Panc1 (cell line): ENCODE data around the gene DTWD1. TPM values are rescaled to one million over a fixed set of nuclear protein-coding genes. Genes with fewer than 3 reads are reported as not detected.
"Not testable (repeated sequence)": the region's sequence is repeated elsewhere in the genome, so short reads cannot be mapped to it uniquely, and the experiment has no call there.

Experiments used
- ATAC-seq: fragments of 200-7000 bp; cut with Tn5 transposase; 2 replicates; pipeline ENCODE4 v1.9.1; 2020; ENCODE audit warnings: mild to moderate bottlenecking, moderate library complexity
- BruUV-seq: library from RNA; stranded (reverse); fragments of 400-500 nt; replicated peaks from 2 replicates; lab custom pipeline; 2021; lab: Mats Ljungman, UMichigan
- CTCF ChIA-PET: fragments of 300-600 bp; sonication (Branson Sonifier 250); formaldehyde crosslinking; loops from one replicate; lab custom pipeline; 2022; ENCODE audit warnings: antibody characterized with exemption; lab: Charles Lee
- POLR2A ChIA-PET: fragments of 300-600 bp; sonication (Branson Sonifier 250); formaldehyde crosslinking; loops from one replicate; lab custom pipeline; 2022; ENCODE audit warnings: antibody characterized with exemption; lab: Charles Lee
- DNase-seq: peaks from one replicate; pipeline ENCODE4 v3.0.0-alpha.2; 2010; ENCODE audit warnings: low read depth, low spot score
- H3K27ac ChIP-seq: 2 replicates; pipeline ENCODE4 v1.5.1; 2011; ENCODE audit warnings: mild to moderate bottlenecking, low read length, inconsistent platforms
- H3K27me3 ChIP-seq: fragments of 200-500 bp; sonication (Bioruptor generic); 2 replicates; pipeline ENCODE4 v1.6.0; 2014; ENCODE audit warnings: low read length, inconsistent platforms; ENCODE audit not compliant: control insufficient read depth, insufficient read depth
- H3K36me3 ChIP-seq: fragments of 200-500 bp; sonication (Bioruptor generic); 2 replicates; pipeline ENCODE4 v1.5.1; 2014; ENCODE audit warnings: inconsistent platforms, mild to moderate bottlenecking, low read length, moderate library complexity; ENCODE audit not compliant: control insufficient read depth, insufficient read depth
- H3K4me1 ChIP-seq: 2 replicates; pipeline ENCODE4 v1.5.1; 2011; ENCODE audit warnings: inconsistent platforms, mild to moderate bottlenecking, low read length, moderate library complexity; ENCODE audit not compliant: control insufficient read depth, insufficient read depth
- H3K4me3 ChIP-seq, 2 experiments: 2 replicates each; pipeline ENCODE4 v1.5.1; 2011 to 2012; ENCODE audit warnings: low read depth in 2 of 2, low read length in 2 of 2, mild to moderate bottlenecking in 2 of 2, inconsistent platforms in 1 of 2, moderate library complexity in 1 of 2
- H3K9me3 ChIP-seq: fragments of 200-500 bp; sonication (Bioruptor generic); 2 replicates; pipeline ENCODE4 v1.5.1; 2014; ENCODE audit warnings: low read depth, mild to moderate bottlenecking, inconsistent platforms, low read length, moderate library complexity; ENCODE audit not compliant: control insufficient read depth, insufficient read depth
- POLR2AphosphoS5 ChIP-seq: IDR thresholded peaks from 2 replicates; pipeline ENCODE4 v1.6.1; 2012; ENCODE audit warnings: mild to moderate bottlenecking, low read depth, low read length, moderate library complexity
- REST ChIP-seq, 2 experiments: IDR thresholded peaks; 2 replicates each; pipeline ENCODE4 v1.6.1; 2011 to 2012; ENCODE audit warnings: low read depth in 2 of 2, control low read depth in 1 of 2, low read length in 1 of 2, mild to moderate bottlenecking in 1 of 2, moderate library complexity in 1 of 2; ENCODE audit not compliant: insufficient read depth in 1 of 2
- SIN3A ChIP-seq: IDR thresholded peaks from 2 replicates; pipeline ENCODE4 v1.6.1; 2012; ENCODE audit warnings: low read depth, mild to moderate bottlenecking, low read length, moderate library complexity, borderline replicate concordance; ENCODE audit not compliant: insufficient read depth
- TCF7L2 ChIP-seq: IDR thresholded peaks from 2 replicates; pipeline ENCODE4 v1.6.1; 2011; ENCODE audit warnings: mild to moderate bottlenecking, low read depth, low read length, inconsistent platforms
- in situ Hi-C: cut with HindIII; loops from 2 replicates; pipeline ENCODE4 v1.10.0; 2016; ENCODE audit warnings: low sequenced_read_pairs, low pct_unique_long_range_greater_than_20kb
- intact Hi-C: fragments of 100-400 bp; cut with micrococcal nuclease; formaldehyde crosslinking; loops from one replicate; pipeline ENCODE4 v1.10.0; 2022; ENCODE audit not compliant: unreplicated experiment
- total RNA-seq: library from RNA; stranded (reverse); gene quantifications from one replicate; pipeline ENCODE4 v1.2.1, GENCODE V29; 2021; ENCODE audit not compliant: unreplicated experiment
- TF ChIP-seq, protein P1 (sequence below): fragments of 450-650 bp; IDR thresholded peaks from 2 replicates; pipeline ENCODE4 v1.5.1; 2017; ENCODE audit warnings: mild to moderate bottlenecking

The DTWD1 gene
- total RNA-seq, 1 experiment from 2014 or later = 19.8 TPM

DNA sequence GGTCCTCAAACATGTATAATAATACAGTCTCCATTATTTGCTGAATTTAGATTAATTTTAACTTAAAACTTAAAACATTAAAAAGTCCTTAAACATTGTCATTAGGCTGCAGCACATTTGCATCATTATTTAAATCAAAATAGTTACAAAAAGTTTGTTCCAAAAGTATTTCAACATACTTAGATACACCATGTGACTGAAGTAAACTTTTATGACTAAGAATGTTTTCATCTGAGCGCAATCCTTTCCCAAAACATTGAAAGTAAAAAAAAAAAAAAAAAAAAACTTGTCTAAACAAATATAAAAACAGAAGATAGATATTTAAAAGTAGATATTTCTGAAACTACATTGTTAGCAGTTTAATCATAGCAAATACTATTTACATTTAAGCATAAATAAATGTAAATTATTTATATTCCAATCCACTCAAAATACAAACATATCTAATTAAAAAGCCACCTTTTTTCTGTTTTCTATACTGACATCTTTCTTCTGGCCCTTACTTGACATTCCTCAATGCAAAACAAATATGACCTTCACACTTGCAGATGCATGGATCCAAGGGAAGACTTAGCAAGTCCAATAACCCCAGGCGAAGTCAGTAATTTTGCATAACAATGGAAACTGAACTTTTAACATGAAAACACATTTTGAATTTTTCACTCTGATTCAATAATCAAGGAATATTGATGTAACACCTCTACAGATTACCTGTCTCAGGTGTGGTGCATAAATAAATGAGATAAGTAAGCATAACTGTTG is 10.5 kb upstream of the DTWD1 start:
- H3K9me3 ChIP-seq = peaks cover 12% of the 10 kb centered on the region; the same call in 1 of the 2 replicates
- no peak overlapping the region for H3K27ac ChIP-seq
- in situ Hi-C loops = no loop called here
- ChIA-PET POLR2A (no interaction called here), CTCF (no interaction called here)
- H3K4me1 ChIP-seq = no peaks in the 10 kb centered on the region
- intact Hi-C loops = no loop called here
- H3K4me3 ChIP-seq = no peak overlapping the region
- TF ChIP-seq TCF7L2 (no peak), REST (IDR thresholded peaks at IDR 0.05; ENCODE audit: insufficient read depth in 1 of 2, low read depth in 2 of 2, low read length in 1 of 2) (no peak), POLR2AphosphoS5 (no peak), SIN3A (no peak)
- TF ChIP-seq, protein P1, sequence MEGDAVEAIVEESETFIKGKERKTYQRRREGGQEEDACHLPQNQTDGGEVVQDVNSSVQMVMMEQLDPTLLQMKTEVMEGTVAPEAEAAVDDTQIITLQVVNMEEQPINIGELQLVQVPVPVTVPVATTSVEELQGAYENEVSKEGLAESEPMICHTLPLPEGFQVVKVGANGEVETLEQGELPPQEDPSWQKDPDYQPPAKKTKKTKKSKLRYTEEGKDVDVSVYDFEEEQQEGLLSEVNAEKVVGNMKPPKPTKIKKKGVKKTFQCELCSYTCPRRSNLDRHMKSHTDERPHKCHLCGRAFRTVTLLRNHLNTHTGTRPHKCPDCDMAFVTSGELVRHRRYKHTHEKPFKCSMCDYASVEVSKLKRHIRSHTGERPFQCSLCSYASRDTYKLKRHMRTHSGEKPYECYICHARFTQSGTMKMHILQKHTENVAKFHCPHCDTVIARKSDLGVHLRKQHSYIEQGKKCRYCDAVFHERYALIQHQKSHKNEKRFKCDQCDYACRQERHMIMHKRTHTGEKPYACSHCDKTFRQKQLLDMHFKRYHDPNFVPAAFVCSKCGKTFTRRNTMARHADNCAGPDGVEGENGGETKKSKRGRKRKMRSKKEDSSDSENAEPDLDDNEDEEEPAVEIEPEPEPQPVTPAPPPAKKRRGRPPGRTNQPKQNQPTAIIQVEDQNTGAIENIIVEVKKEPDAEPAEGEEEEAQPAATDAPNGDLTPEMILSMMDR = no peak
- H3K27me3 ChIP-seq = no peaks in the 10 kb centered on the region
- no peaks in the 10 kb centered on the region for H3K36me3 ChIP-seq
- BruUV-seq = no TSS peak
- ATAC-seq = no peak
- no peak for DNase-seq

GRCh38 chr15:49612240-49612639 is 8.6 kb upstream of the DTWD1 start:
- CTCF ChIA-PET, intact Hi-C loops, H3K4me1 ChIP-seq, in situ Hi-C loops, H3K36me3 ChIP-seq, H3K27ac ChIP-seq, POLR2A ChIA-PET, BruUV-seq, ATAC-seq, DNase-seq, H3K4me3 ChIP-seq, H3K27me3 ChIP-seq: not testable (repeated sequence)
- peaks cover 12% of the 10 kb centered on the region; the same call in 1 of the 2 replicates for H3K9me3 ChIP-seq

GRCh38 chr15:49619226-49619625 is 1.6 kb upstream of the DTWD1 start:
- H3K27me3 ChIP-seq = no peaks in the 10 kb centered on the region
- in situ Hi-C loops (no loop called here), intact Hi-C loops (no loop called here)
- H3K27ac ChIP-seq = peak overlapping the region; percentile 96; the same call in 1 of the 2 replicates
- ATAC-seq = no peak
- peaks cover 6% of the 10 kb centered on the region; the same call in 1 of the 2 replicates for H3K9me3 ChIP-seq
- POLR2A ChIA-PET = no interaction called here
- DNase-seq = no peak
- no peak overlapping the region for H3K4me3 ChIP-seq
- TF ChIP-seq POLR2AphosphoS5 (no peak), REST (IDR thresholded peaks at IDR 0.05; ENCODE audit: insufficient read depth in 1 of 2, low read depth in 2 of 2, low read length in 1 of 2) (no peak), TCF7L2 (no peak), SIN3A (no peak)
- TF ChIP-seq, protein P1 = no peak
- H3K36me3 ChIP-seq = peaks cover 4% of the 10 kb centered on the region; the same call in 1 of the 2 replicates
- no TSS peak for BruUV-seq
- CTCF ChIA-PET = no interaction called here
- peaks cover 10% of the 10 kb centered on the region for H3K4me1 ChIP-seq
